ENCODE results near the gene TP53TG3E.
"Not testable (repeated sequence)": the region's sequence is repeated elsewhere in the genome, so short reads cannot be mapped to it uniquely, and the experiment has no call there.

TP53TG3E gene

DNA sequence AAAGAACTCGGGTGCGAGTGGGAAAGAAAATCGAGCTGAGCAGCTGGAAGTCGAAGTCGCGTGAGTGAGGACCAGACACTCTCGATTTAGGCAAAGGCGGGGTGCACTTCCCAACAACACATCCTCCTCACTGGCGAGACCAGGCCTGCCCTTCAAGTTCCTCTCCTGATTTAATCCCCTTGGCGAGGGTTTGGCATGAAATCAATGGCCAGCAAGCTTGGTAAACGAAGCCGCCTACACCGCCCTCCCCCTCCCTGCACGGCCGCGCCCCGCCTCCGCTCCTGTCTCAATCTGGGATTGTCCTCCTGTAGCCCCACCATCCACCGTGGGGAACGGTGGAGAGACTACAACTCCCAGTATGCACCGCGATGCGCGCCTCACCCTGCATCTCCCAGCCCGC is at the start of gene TP53TG3E:
Gene TP53TG3E (plus strand): TSS at position 301 of the 400 bp plus-strand sequence. CDS start 68 bp downstream, at position 369.
- not testable (repeated sequence) for H3K36me3 ChIP-seq (ENCODE audit: control insufficient read depth, insufficient read depth, low read length); H3K27me3 ChIP-seq (replicated peaks; ENCODE audit: control insufficient read depth, insufficient read depth, low read length); DNase-seq (ENCODE audit: extremely low read depth, insufficient read length); H3K4me3 ChIP-seq (replicated peaks; ENCODE audit: low read depth, low read length)

DNA sequence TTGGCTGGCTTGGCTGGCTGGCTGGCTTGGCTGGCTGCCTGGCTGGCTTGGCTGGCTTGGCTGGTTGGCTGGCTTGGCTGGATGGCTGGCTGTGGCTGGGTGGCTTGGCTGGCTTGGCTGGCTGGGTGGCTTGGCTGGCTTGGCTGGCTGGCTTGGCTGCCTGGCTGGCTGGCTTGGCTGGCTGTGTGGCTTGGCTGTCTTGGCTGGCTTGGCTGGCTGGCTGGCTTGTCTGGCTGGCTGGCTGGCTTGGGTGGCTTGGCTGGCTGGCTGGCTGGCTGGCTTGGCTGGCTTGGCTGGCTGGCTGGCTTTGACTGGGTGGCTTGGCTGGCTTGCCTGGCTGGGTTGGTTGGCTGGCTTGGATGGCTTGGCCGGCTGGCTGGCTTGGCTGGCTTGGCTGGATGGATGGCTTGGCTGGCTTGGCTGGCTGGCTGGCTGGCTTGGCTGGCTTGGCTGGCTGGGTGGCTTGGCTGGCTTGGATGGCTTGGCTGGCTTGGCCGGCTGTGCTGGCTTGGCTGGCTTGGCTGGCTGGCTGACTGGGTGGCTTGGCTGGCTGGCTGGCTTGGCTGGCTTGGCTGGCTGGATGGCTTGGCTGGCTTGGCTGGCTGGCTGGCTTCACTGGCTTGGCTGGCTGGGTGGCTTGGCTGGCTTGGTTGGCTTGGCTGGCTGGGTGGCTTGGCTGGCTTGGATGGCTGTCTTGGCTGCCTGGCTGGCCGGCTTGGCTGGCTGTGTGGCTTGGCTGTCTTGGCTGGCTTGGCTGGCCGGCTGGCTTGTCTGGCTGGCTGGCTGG is 32.3 kb downstream of the TP53TG3E start:
- H3K4me3 ChIP-seq (replicated peaks; ENCODE audit: low read depth, low read length); H3K27me3 ChIP-seq (replicated peaks; ENCODE audit: control insufficient read depth, insufficient read depth, low read length); DNase-seq (ENCODE audit: extremely low read depth, insufficient read length): not testable (repeated sequence)

GRCh38 chr16:33337627-33338542 is 33.8 kb downstream of the TP53TG3E start:
- not testable (repeated sequence) for H3K27me3 ChIP-seq (replicated peaks; ENCODE audit: control insufficient read depth, insufficient read depth, low read length); DNase-seq (ENCODE audit: extremely low read depth, insufficient read length); H3K36me3 ChIP-seq (ENCODE audit: control insufficient read depth, insufficient read depth, low read length); H3K4me3 ChIP-seq (replicated peaks; ENCODE audit: low read depth, low read length)

More for the DNA sequence above, 32.3 kb downstream of the TP53TG3E start:
- not testable (repeated sequence) for H3K36me3 ChIP-seq (ENCODE audit: control insufficient read depth, insufficient read depth, low read length)

DNA sequence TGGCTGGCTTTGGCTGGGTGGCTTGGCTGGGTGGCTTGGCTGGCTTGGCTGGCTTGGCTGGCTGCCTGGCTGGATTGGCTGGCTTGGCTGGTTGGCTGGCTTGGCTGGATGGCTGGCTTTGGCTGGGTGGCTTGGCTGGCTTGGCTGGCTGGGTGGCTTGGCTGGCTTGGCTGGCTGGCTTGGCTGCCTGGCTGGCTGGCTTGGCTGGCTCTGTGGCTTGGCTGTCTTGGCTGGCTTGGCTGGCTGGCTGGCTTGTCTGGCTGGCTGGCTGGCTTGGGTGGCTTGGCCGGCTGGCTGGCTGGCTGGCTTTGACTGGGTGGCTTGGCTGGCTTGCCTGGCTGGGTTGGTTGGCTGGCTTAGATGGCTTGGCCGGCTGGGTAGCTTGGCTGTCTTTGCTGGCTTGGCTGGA is 34.4 kb downstream of the TP53TG3E start:
- DNase-seq (ENCODE audit: extremely low read depth, insufficient read length); H3K27me3 ChIP-seq (replicated peaks; ENCODE audit: control insufficient read depth, insufficient read depth, low read length); H3K36me3 ChIP-seq (ENCODE audit: control insufficient read depth, insufficient read depth, low read length); H3K4me3 ChIP-seq (replicated peaks; ENCODE audit: low read depth, low read length): not testable (repeated sequence)

DNA sequence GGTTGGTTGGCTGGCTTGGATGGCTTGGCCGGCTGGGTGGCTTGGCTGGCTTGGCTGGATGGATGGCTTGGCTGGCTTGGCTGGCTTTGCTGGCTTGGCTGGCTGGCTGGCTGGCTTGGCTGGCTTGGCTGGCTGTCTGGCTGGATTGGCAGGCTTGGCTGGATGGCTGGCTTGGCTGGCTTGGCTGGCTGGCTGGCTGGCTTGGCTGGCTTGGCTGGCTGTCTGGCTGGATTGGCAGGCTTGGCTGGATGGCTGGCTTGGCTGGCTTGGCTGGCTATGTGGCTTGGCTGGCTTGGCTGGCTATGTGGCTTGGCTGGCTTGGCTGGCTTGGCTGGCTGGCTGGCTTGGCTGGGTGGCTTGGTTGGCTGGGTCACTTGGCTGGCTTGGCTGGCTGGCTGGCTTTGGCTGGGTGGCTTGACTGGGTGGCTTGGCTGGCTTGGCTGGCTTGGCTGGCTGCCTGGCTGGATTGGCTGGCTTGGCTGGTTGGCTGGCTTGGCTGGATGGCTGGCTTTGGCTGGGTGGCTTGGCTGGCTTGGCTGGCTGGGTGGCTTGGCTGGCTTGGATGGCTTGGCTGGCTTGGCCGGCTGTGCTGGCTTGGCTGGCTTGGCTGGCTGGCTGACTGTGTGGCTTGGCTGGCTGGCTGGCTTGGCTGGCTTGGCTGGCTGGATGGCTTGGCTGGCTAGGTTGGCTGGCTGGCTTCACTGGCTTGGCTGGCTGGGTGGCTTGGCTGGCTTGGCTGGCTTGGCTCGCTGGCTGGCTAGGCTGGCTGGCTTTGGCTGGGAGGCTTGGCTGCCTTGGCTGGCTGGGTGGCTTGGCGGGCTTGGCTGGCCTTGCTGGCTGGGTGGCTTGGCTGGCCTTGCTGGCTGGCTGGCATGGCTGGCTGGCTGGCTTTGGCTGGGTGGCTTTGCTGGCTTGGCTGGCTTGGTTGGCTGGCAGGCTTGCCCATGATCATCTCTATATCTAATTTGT is 35.3 kb downstream of the TP53TG3E start:
- not testable (repeated sequence) for DNase-seq (ENCODE audit: extremely low read depth, insufficient read length); H3K27me3 ChIP-seq (replicated peaks; ENCODE audit: control insufficient read depth, insufficient read depth, low read length); H3K4me3 ChIP-seq (replicated peaks; ENCODE audit: low read depth, low read length); H3K36me3 ChIP-seq (ENCODE audit: control insufficient read depth, insufficient read depth, low read length)
